Measurements from ENCODE around the gene CENPE.
A peak's percentile ranks its signal among the peaks of the same experiment; 100 is the strongest.

Gene CENPE

DNA sequence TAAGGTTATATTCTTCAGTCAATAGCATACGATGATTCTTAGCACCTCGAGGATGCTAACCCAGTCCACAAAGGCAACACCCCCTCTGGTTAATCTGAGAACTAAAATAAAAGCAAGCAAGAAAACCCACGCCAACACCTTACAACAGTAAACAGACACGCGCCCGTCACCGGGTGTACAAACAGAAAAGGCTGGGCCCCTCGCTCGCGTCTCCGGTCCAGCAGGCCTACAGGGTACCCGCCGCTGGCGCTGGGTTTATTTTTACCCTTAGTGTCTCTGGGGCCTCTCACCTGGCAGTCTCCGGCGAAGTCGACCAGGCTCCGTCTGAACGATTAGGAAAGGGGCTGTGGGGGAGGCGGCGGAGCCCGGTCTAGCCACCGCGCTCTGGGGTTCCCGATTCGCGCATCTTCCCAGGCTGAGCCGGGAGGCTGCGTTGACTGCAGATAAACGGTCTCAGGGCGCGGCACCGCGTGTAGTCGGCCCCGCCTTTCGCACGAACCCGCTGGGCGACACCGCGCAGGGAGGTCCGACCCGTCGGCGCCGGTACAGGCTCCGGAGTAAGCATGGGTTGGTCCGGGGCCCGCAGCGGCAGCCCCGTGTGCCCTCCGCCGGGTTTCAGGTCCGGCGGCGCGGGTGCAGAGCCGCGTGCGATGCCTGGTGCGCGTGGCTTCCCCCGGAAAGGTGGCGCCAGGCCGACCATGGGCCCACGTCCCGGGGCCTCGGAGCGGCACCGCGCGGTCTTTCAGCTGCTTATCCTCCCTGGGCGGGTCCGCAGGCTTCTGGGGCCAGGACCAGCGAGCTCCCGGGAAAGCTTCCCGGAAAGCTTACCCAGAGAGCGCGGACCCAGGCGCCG, 122.0 kb downstream of the CENPE start:
- peak; percentile 51 for DNase-seq

- no peak for DNase-seq
These were observed 122.7 kb downstream of the CENPE start for GRCh38 chr4:103075435-103075893.

- DNase-seq = no peak
These were observed 123.3 kb downstream of the CENPE start for GRCh38 chr4:103074744-103075434.

- no peak for DNase-seq
These were observed 124.2 kb downstream of the CENPE start for GRCh38 chr4:103073792-103074438.

DNA sequence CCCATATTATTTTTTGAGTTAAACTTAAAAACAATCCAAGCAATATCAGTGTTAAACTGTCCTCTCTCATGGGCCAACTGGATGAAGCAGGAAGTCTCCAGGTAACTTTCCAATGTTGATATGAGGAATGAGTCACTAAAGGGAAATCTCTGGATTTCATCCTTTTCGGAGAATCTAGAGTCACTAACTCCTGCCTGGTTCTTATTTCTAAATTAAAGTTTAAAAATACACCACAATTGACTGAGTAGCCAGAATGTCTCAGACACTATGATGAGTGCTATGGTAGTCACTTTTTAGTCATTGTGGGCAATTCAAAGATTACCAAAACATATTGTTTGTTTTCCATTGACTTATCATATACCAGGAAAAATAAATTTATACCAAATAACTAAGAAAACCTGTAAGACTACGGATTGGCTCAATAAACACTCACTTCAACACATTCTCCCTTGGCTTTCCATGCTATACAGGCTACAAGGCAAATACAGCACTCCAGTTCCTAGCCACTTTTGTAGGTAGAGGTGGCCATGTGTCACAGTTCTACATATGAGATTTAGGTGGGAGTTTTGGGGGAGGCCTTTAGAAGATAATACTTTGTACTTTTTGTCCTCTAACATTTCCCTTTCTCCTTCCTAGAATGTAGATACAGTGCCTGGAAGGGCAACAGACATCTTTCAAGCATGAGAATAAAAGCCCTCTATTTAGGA, 130.1 kb downstream of the CENPE start:
- DNase-seq = no peak

DNA sequence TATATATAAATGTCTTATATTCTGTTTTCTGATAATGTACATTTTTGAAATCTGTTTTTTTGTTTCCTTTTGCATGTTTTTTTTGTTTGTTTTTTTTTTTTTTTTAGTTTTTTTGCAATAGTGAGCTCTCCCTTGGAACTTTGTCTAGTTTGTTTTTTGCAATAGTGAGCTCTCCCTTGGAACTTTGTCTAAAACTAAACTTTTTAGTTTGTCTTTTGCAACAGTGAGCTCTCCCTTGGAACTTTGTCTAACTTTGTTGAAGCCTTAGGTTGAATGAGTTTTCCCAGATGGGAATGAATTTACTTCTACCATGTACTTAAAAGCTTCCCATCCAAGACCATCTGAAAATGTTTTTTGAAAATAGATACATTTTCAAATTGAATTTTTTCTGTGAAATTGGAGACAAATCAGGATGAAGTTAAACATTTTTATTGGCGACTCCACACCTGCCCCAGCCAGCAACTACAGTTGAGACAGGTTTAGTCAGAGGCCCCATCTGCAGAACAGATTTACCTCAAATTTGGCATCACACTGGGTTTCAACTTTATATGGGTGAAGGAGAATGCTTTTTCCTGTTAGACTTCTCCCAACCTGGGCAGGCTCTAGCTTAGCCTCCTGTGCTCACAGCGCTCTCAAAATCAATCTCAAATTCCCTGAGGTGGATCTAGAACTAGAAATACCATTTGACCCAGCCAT, 137.5 kb downstream of the CENPE start:
- no peak for DNase-seq

Measured in GDM1 (cell line).